Measurements from ENCODE around the gene PLK5.

PLK5 gene

GRCh38 chr19:1507192-1507660 is 16.7 kb upstream of the PLK5 start:
- DNase-seq (ENCODE audit: low read depth), result no peak
- no peak overlapping the region for H3K4me3 ChIP-seq (ENCODE audit: low read depth, low read length)
- no peak for TF ChIP-seq CTCF (IDR thresholded peaks at IDR 0.05; ENCODE audit: low read depth, low read length, missing control alignments)

GRCh38 chr19:1507763-1508506 is 15.9 kb upstream of the PLK5 start:
- TF ChIP-seq CTCF (IDR thresholded peaks at IDR 0.05; ENCODE audit: low read depth, low read length, missing control alignments), result no peak
- peak overlapping the region; percentile 52 for H3K4me3 ChIP-seq (ENCODE audit: low read depth, low read length)
- peak; percentile 60 for DNase-seq (ENCODE audit: low read depth)

- TF ChIP-seq CTCF (IDR thresholded peaks at IDR 0.05; ENCODE audit: low read depth, low read length, missing control alignments), result no peak
- H3K4me3 ChIP-seq (ENCODE audit: low read depth, low read length), result no peak overlapping the region
- no peak for DNase-seq (ENCODE audit: low read depth)
Measured at GRCh38 chr19:1508507-1508856, 15.4 kb upstream of the PLK5 start.

- TF ChIP-seq CTCF (IDR thresholded peaks at IDR 0.05; ENCODE audit: low read depth, low read length, missing control alignments), result no peak
- DNase-seq (ENCODE audit: low read depth), result no peak
- no peak overlapping the region for H3K4me3 ChIP-seq (ENCODE audit: low read depth, low read length)
Measured at GRCh38 chr19:1509602-1510441, 14.1 kb upstream of the PLK5 start.

- no peak for DNase-seq (ENCODE audit: low read depth)
- no peak overlapping the region for H3K4me3 ChIP-seq (ENCODE audit: low read depth, low read length)
- no peak for TF ChIP-seq CTCF (IDR thresholded peaks at IDR 0.05; ENCODE audit: low read depth, low read length, missing control alignments)
Measured at GRCh38 chr19:1510442-1510806, 13.5 kb upstream of the PLK5 start.

- TF ChIP-seq CTCF (IDR thresholded peaks at IDR 0.05; ENCODE audit: low read depth, low read length, missing control alignments), result no peak
- H3K4me3 ChIP-seq (ENCODE audit: low read depth, low read length), result no peak overlapping the region
- DNase-seq (ENCODE audit: low read depth), result no peak
Measured at GRCh38 chr19:1510807-1511206, 13.1 kb upstream of the PLK5 start.

Data from GM12864 (cell line).